ENCODE results near the gene BANP.

The BANP gene

GRCh38 chr16:88045820-88046303 is 94.6 kb downstream of the BANP start:
- Mint-ChIP-seq H3K27me3 (ENCODE audit: low read depth) (peaks cover 4% of the 10 kb centered on the region), H3K4me3 (no peak overlapping the region)
- TF ChIP-seq, protein P1, sequence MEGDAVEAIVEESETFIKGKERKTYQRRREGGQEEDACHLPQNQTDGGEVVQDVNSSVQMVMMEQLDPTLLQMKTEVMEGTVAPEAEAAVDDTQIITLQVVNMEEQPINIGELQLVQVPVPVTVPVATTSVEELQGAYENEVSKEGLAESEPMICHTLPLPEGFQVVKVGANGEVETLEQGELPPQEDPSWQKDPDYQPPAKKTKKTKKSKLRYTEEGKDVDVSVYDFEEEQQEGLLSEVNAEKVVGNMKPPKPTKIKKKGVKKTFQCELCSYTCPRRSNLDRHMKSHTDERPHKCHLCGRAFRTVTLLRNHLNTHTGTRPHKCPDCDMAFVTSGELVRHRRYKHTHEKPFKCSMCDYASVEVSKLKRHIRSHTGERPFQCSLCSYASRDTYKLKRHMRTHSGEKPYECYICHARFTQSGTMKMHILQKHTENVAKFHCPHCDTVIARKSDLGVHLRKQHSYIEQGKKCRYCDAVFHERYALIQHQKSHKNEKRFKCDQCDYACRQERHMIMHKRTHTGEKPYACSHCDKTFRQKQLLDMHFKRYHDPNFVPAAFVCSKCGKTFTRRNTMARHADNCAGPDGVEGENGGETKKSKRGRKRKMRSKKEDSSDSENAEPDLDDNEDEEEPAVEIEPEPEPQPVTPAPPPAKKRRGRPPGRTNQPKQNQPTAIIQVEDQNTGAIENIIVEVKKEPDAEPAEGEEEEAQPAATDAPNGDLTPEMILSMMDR (IDR thresholded peaks at IDR 0.05; ENCODE audit: unreplicated experiment in 3 of 3) = no peak

GRCh38 chr16:88047462-88047861 is 96.2 kb downstream of the BANP start:
- peaks cover 8% of the 10 kb centered on the region for H3K4me1 Mint-ChIP-seq
- H3K36me3 Mint-ChIP-seq (ENCODE audit: low read depth) = peaks cover 40% of the 10 kb centered on the region
- no peak overlapping the region for H3K4me3 Mint-ChIP-seq
- no peak overlapping the region for H3K27ac Mint-ChIP-seq
- TF ChIP-seq, protein P1 (IDR thresholded peaks at IDR 0.05; ENCODE audit: unreplicated experiment in 3 of 3) = no peak
- no peaks in the 10 kb centered on the region for H3K9me3 Mint-ChIP-seq
- H3K27me3 Mint-ChIP-seq (ENCODE audit: low read depth) = no peaks in the 10 kb centered on the region

More at GRCh38 chr16:88045820-88046303, 94.6 kb downstream of the BANP start:
- H3K4me1 Mint-ChIP-seq = peaks cover 8% of the 10 kb centered on the region
- no peaks in the 10 kb centered on the region for H3K9me3 Mint-ChIP-seq
- peaks cover 37% of the 10 kb centered on the region for H3K36me3 Mint-ChIP-seq (ENCODE audit: low read depth)
- no peak overlapping the region for H3K27ac Mint-ChIP-seq

- Mint-ChIP-seq H3K27me3 (ENCODE audit: low read depth) (no peaks in the 10 kb centered on the region), H3K4me1 (peaks cover 8% of the 10 kb centered on the region), H3K27ac (no peak overlapping the region), H3K4me3 (no peak overlapping the region), H3K36me3 (ENCODE audit: low read depth) (peaks cover 34% of the 10 kb centered on the region), H3K9me3 (no peaks in the 10 kb centered on the region)
- TF ChIP-seq, protein P1 (IDR thresholded peaks at IDR 0.05; ENCODE audit: unreplicated experiment in 3 of 3) = no peak
Measured at GRCh38 chr16:88048985-88049384, 97.8 kb downstream of the BANP start.

DNA sequence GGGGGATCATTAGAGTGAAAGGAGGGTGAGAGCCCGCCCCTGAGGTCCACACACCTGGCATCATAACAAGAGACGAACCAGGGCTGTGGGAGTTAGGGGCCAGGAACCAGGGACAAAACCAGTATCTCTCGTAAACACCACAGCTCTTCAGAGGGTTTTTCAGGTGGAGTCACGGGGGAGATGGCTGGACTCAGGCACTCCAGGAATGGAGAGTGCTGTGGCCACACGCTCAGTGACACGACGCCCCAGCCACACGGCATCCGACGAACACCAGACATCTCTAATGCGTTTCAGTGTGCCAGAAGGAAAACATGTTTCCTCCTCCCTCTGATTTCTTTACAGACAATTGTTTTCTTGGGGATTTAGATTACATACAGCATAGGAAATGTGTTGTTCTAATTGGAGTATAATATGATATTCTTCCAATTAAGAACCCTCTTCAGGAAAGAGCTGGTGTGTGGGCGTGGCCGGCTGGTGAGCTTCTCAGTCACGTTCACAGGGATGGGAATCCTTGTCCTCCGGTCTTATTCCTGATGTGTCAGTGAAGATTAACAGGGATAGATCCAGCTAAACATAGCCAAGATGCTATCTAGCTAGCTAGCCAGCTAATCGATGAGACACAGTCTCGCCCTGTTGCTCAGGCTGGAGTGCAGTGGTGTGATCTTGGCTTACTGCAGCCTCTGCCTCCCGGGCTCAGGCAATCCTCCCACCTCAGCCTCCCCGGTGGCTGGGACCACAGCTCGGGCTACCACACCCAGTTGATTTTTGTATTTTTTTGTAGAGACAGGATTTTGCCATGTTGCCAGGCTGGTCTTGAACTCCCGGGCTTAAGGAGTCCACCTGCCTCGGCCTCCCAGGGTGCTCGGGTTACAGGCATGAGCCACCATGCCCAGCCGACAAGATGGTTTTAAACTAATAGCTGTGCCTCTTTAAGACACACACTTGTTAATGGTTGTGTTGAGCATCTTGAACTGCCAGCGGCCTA is 98.6 kb downstream of the BANP start:
- peak overlapping the region in 2 of 3 experiments; percentile 29 to 34 for H3K27ac Mint-ChIP-seq
- peaks cover 8% of the 10 kb centered on the region for H3K4me1 Mint-ChIP-seq
- no peaks in the 10 kb centered on the region for H3K27me3 Mint-ChIP-seq (ENCODE audit: low read depth)
- TF ChIP-seq, protein P1 (IDR thresholded peaks at IDR 0.05; ENCODE audit: unreplicated experiment in 3 of 3) = no peak
- H3K9me3 Mint-ChIP-seq = no peaks in the 10 kb centered on the region
- no peak overlapping the region for H3K4me3 Mint-ChIP-seq
- peaks cover 34% of the 10 kb centered on the region for H3K36me3 Mint-ChIP-seq (ENCODE audit: low read depth)

DNA sequence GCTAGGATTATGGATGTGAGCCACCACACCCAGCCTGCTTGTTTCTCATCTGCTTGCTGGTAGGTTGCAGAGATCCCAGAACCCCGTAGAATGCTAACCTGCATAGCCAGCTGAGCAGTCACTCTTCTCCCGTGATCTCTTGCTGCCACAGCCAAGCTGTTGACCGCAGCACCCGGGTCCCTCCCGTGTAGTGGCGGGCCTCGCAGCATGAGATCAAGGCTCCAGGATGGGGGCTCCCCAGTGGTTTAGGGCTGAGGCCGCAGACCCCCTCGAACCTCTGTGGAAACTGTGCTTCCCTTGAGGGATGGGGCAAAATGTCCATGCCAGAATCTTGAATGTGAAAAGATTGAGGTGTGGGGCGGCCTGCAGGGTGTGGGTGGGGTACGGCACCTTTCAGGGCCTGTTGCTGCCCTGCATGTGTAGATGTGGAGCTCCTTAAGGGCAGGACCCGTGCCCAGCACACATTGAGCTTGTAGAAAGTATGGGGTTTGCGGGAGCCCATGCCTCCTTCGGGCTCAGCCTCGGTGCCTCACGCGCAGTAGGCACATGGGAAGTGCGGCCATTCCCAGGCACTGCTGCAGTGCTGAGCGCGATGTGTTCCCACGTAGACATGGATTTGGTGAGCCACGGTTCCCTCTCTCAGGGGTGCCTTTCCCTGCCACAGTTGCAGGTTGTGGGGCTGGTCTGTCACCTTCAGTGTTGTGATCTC is 99.9 kb downstream of the BANP start:
- H3K9me3 Mint-ChIP-seq = no peaks in the 10 kb centered on the region
- peaks cover 31% of the 10 kb centered on the region for H3K36me3 Mint-ChIP-seq (ENCODE audit: low read depth)
- H3K27me3 Mint-ChIP-seq (ENCODE audit: low read depth) = no peaks in the 10 kb centered on the region
- H3K4me1 Mint-ChIP-seq = peaks cover 19% of the 10 kb centered on the region
- TF ChIP-seq, protein P1 (IDR thresholded peaks at IDR 0.05; ENCODE audit: unreplicated experiment in 3 of 3) = no peak
- no peak overlapping the region for H3K4me3 Mint-ChIP-seq
- H3K27ac Mint-ChIP-seq = no peak overlapping the region

Data from nephron (organoid).